Measurements from ENCODE around the gene HSPBP1. TPM values are rescaled to one million over a fixed set of nuclear protein-coding genes. Genes with fewer than 3 reads are reported as not detected.
A peak's percentile ranks its signal among the peaks of the same experiment; 100 is the strongest.

HSPBP1 gene
- total RNA-seq, 1 donor from 2014 or later, result 37.8 TPM

DNA sequence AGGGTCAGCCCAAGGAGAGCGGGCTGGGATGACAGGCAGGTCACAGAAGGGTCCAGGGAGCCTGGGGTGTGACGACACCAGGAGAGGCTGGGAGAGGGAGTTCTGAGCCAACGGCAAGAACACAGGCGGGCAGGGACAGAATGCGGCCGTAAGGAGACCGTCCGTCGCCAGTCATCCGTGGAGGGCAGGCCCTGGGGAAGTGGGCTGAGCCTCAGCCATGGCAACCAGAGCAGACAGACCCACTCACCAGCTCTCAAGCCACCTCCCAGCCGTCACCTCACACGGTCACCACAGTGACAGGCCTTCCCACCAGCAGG, 47.7 kb downstream of the HSPBP1 start:
- no peak for DNase-seq (ENCODE audit: extremely low spot score, unreplicated experiment)
- TF ChIP-seq, protein P1, sequence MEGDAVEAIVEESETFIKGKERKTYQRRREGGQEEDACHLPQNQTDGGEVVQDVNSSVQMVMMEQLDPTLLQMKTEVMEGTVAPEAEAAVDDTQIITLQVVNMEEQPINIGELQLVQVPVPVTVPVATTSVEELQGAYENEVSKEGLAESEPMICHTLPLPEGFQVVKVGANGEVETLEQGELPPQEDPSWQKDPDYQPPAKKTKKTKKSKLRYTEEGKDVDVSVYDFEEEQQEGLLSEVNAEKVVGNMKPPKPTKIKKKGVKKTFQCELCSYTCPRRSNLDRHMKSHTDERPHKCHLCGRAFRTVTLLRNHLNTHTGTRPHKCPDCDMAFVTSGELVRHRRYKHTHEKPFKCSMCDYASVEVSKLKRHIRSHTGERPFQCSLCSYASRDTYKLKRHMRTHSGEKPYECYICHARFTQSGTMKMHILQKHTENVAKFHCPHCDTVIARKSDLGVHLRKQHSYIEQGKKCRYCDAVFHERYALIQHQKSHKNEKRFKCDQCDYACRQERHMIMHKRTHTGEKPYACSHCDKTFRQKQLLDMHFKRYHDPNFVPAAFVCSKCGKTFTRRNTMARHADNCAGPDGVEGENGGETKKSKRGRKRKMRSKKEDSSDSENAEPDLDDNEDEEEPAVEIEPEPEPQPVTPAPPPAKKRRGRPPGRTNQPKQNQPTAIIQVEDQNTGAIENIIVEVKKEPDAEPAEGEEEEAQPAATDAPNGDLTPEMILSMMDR (conservative IDR thresholded peaks at IDR 0.05), result no peak
- no peak overlapping the region for H3K4me3 Mint-ChIP-seq
- H3K4me1 Mint-ChIP-seq (ENCODE audit: unreplicated experiment), result peaks cover 6% of the 10 kb centered on the region
- no peak overlapping the region for H3K27ac Mint-ChIP-seq
- H3K9me3 Mint-ChIP-seq, result no peaks in the 10 kb centered on the region
- H3K27me3 Mint-ChIP-seq, result no peaks in the 10 kb centered on the region
- peaks cover 20% of the 10 kb centered on the region for H3K36me3 Mint-ChIP-seq

DNA sequence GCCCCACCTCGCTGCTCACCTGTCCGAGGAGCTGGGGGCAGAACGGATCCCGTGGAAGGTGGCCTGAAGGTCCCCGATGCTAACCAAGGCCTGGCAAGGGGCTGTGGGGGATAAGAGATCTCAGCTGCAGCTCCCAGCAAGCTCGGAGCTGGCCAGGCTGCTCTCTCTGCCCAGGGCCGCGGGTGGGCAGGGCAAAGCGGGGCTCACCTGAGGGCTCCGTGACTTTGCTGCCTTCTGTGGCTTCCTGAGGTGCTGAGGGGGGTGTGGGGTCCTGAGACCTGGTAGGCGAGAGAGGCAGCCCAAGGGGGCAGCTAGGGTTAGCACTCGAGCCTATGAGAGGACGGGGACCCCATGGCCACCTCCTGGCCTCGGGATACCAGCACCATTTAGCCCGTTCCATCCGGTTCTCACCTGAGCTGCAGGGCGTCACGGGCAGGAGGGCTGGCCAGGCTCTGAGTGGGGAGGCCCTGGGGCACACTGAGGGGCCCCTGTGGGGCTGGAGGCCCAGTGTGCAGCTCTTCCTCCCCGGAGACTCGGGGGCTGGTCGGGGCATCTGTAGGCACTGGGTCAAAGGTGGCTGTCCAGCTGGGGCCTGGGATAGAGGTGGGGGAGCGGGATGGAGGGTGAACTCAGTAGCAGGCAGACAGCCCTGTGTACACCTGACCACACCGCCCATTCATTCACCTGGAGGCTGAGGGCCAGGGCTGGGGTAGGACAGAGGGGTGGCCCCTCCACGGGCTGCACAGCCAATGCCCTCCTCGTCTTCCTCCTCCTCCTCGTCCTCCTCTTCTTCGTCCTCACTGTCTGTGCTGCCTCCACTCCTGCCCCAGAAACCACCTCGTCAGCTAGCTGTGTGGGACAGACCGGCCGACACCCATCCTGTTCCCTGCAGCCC, 48.3 kb downstream of the HSPBP1 start:
- Mint-ChIP-seq H3K27me3 (no peaks in the 10 kb centered on the region), H3K27ac (no peak overlapping the region), H3K4me1 (ENCODE audit: unreplicated experiment) (peaks cover 6% of the 10 kb centered on the region), H3K9me3 (no peaks in the 10 kb centered on the region), H3K36me3 (peaks cover 17% of the 10 kb centered on the region), H3K4me3 (no peak overlapping the region)
- no peak for DNase-seq (ENCODE audit: extremely low spot score, unreplicated experiment)
- TF ChIP-seq, protein P1 (conservative IDR thresholded peaks at IDR 0.05), result no peak

DNA sequence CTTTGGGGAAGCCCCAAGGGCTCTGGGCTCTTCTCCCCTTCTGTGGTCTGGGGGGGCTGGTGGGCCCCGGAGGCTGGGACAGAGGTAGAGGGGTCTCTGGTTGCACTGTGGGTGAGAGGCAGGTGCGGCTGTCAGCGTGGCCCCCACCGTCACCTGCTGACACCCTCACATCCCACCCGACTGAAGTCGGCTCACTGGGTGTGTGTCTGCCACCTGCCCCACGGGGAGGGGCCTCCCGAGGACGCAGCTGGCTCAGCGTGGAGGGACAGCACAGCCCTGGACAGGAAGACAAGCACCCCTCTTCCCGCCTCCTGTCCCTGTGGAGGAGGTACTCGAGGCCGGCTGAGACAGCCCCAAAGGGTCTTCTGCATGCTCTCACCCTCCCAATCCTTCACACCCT, 49.1 kb downstream of the HSPBP1 start:
- no peaks in the 10 kb centered on the region for H3K9me3 Mint-ChIP-seq
- TF ChIP-seq, protein P1 (conservative IDR thresholded peaks at IDR 0.05), result no peak
- H3K27ac Mint-ChIP-seq, result no peak overlapping the region
- H3K4me1 Mint-ChIP-seq (ENCODE audit: unreplicated experiment), result peaks cover 6% of the 10 kb centered on the region
- peaks cover 12% of the 10 kb centered on the region for H3K36me3 Mint-ChIP-seq
- peak; percentile 69 for DNase-seq (ENCODE audit: extremely low spot score, unreplicated experiment)
- no peaks in the 10 kb centered on the region for H3K27me3 Mint-ChIP-seq
- H3K4me3 Mint-ChIP-seq, result no peak overlapping the region

DNA sequence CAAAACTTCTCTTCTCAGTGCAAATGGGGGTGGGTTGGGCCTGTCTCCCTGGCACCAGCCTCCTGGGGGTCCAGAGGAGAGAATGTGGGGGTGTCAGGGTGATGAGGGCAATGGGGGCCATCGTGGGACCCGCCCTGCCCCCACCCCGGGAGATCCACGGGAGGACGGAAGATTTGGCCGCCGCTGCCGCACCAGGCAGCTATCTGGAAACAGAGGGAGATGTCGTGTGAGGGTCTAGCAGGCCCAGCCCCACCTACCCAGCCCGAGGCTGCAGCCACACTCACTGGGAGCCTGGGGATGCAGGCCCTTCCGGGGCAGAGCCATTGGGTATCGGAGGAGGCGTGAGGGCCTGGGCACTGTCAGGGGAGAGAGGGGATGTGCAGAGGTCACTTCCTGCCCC, 49.6 kb downstream of the HSPBP1 start:
- no peak overlapping the region for H3K27ac Mint-ChIP-seq
- H3K27me3 Mint-ChIP-seq, result no peaks in the 10 kb centered on the region
- peaks cover 12% of the 10 kb centered on the region for H3K36me3 Mint-ChIP-seq
- H3K9me3 Mint-ChIP-seq, result no peaks in the 10 kb centered on the region
- DNase-seq (ENCODE audit: extremely low spot score, unreplicated experiment), result no peak
- TF ChIP-seq, protein P1 (conservative IDR thresholded peaks at IDR 0.05), result no peak
- no peak overlapping the region for H3K4me3 Mint-ChIP-seq
- H3K4me1 Mint-ChIP-seq (ENCODE audit: unreplicated experiment), result peaks cover 6% of the 10 kb centered on the region

DNA sequence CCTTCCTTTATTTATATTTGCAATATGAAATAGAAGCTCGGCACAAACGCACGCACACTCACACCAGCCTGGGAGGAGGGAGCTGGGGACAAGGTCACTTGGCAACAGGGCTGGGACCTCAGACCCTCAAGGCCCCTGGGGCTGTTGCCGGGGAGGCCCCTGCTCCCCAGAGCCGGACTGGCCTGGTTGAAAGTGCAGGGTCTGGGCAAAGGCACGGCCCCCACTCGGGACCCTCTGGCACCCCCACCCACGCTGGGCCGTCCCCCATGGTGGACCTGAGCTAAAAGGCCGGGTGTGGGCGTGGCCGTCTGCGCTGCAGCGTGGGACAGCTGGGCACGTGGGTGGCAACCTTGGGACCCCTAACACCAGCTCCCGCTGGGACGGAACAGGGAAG, 50.1 kb downstream of the HSPBP1 start:
- H3K36me3 Mint-ChIP-seq, result peaks cover 7% of the 10 kb centered on the region
- no peaks in the 10 kb centered on the region for H3K27me3 Mint-ChIP-seq
- H3K9me3 Mint-ChIP-seq, result no peaks in the 10 kb centered on the region
- TF ChIP-seq, protein P1 (conservative IDR thresholded peaks at IDR 0.05), result no peak
- no peak for DNase-seq (ENCODE audit: extremely low spot score, unreplicated experiment)
- H3K27ac Mint-ChIP-seq, result no peak overlapping the region
- peaks cover 6% of the 10 kb centered on the region for H3K4me1 Mint-ChIP-seq (ENCODE audit: unreplicated experiment)
- H3K4me3 Mint-ChIP-seq, result no peak overlapping the region

All from type B pancreatic cell (in vitro differentiated cells).